Fibroblast of skin of right biceps (primary cell): Measurements from ENCODE around the gene ITPR2.
"Not testable (repeated sequence)": the region's sequence is repeated elsewhere in the genome, so short reads cannot be mapped to it uniquely, and the experiment has no call there.

Experiments
- DNase-seq: peaks from one replicate; pipeline ENCODE4 v3.0.0-alpha.2; 2013

The ITPR2 gene

GRCh38 chr12:26319511-26319910 lies 513.5 kb downstream of the ITPR2 start:
- peak; percentile 82 for DNase-seq

GRCh38 chr12:26318661-26319068 lies 514.3 kb downstream of the ITPR2 start:
- peak; percentile 47 for DNase-seq

- DNase-seq = peak; percentile 73
Observed at GRCh38 chr12:26317942-26318575, 514.9 kb downstream of the ITPR2 start.

GRCh38 chr12:26314103-26314502 lies 518.9 kb downstream of the ITPR2 start:
- not testable (repeated sequence) for DNase-seq

GRCh38 chr12:26310489-26310888 lies 522.5 kb downstream of the ITPR2 start:
- DNase-seq = not testable (repeated sequence)

GRCh38 chr12:26309634-26310033 lies 523.4 kb downstream of the ITPR2 start:
- no peak for DNase-seq

- no peak for DNase-seq
Observed at GRCh38 chr12:26304273-26304672, 528.7 kb downstream of the ITPR2 start.

- DNase-seq = no peak
Observed at GRCh38 chr12:26303418-26303817, 529.6 kb downstream of the ITPR2 start.

GRCh38 chr12:26302776-26303175 lies 530.2 kb downstream of the ITPR2 start:
- DNase-seq = no peak

GRCh38 chr12:26299751-26300150 lies 533.2 kb downstream of the ITPR2 start:
- DNase-seq = no peak

GRCh38 chr12:26298785-26299621 lies 534.0 kb downstream of the ITPR2 start:
- peak; percentile 87 for DNase-seq

GRCh38 chr12:26297396-26298070 lies 535.5 kb downstream of the ITPR2 start:
- DNase-seq = no peak

- DNase-seq = no peak
Observed at GRCh38 chr12:26295001-26295400, 538.0 kb downstream of the ITPR2 start.

GRCh38 chr12:26293612-26294011 lies 539.4 kb downstream of the ITPR2 start:
- DNase-seq = peak; percentile 52

- no peak for DNase-seq
Observed at GRCh38 chr12:26292596-26292995, 540.4 kb downstream of the ITPR2 start.

GRCh38 chr12:26290565-26290964 lies 542.4 kb downstream of the ITPR2 start:
- no peak for DNase-seq

- DNase-seq = no peak
Observed at GRCh38 chr12:26287671-26288381, 545.2 kb downstream of the ITPR2 start.
